Ovary (tissue), 3 donors: ENCODE data around the gene ATP13A2.

Experiments
- EP300 ChIP-seq: sonication (generic); formaldehyde crosslinking; IDR thresholded peaks from one replicate; pipeline ENCODE4 v1.6.1; 2017; ENCODE audit warnings: antibody characterized with exemption
- POLR2A ChIP-seq: fragments of 450-650 bp; IDR thresholded peaks from one replicate; pipeline ENCODE4 v1.6.1; 2017; ENCODE audit warnings: antibody characterized with exemption, mild to moderate bottlenecking, moderate library complexity
- TF ChIP-seq, protein P1 (sequence below), 3 donors: fragments of 450-650 bp in 2 of 3; fragments of 200-600 bp in 1 of 3; IDR thresholded peaks; one replicate each; pipeline versions ENCODE4 v1.5.1 to v1.8.0; 2016 to 2022; ENCODE audit warnings: antibody characterized with exemption in 3 of 3, mild to moderate bottlenecking in 1 of 3
- donor health status: DM: no; HTN: no; CAD: no.

DNA sequence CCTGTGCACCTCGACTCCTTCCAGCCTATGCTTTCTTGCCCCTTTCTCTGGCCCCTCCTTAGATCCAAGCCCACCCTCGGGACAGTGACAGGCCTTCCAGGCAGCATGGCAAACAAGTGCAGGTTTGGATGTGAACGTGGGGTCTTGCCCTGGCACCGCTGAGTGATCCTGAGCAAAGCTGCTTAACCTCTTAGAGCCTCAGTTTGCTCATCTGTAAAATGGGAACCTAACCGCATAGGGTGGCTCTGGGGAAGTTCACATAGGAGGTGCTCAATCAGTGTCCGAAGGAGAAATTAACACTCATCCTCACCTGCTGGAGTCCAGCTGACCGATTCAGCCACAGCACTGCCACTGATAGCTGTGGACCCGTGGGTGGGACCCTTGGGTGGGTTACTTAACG lies 38.5 kb downstream of the ATP13A2 start:
- TF ChIP-seq, protein P1, sequence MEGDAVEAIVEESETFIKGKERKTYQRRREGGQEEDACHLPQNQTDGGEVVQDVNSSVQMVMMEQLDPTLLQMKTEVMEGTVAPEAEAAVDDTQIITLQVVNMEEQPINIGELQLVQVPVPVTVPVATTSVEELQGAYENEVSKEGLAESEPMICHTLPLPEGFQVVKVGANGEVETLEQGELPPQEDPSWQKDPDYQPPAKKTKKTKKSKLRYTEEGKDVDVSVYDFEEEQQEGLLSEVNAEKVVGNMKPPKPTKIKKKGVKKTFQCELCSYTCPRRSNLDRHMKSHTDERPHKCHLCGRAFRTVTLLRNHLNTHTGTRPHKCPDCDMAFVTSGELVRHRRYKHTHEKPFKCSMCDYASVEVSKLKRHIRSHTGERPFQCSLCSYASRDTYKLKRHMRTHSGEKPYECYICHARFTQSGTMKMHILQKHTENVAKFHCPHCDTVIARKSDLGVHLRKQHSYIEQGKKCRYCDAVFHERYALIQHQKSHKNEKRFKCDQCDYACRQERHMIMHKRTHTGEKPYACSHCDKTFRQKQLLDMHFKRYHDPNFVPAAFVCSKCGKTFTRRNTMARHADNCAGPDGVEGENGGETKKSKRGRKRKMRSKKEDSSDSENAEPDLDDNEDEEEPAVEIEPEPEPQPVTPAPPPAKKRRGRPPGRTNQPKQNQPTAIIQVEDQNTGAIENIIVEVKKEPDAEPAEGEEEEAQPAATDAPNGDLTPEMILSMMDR (IDR thresholded peaks at IDR 0.05): no peak
- TF ChIP-seq POLR2A: no peak
- TF ChIP-seq EP300: no peak
